Mammary epithelial cell (primary cell): ENCODE results near the gene ATOH8.

Source experiments
- EZH2 ChIP-seq: IDR thresholded peaks from 2 replicates; pipeline ENCODE4 v1.6.1; 2012; ENCODE audit warnings: low read length, inconsistent platforms, borderline replicate concordance
- TF ChIP-seq, protein P1 (sequence below), 2 donors: IDR thresholded peaks in 1 of 2; conservative IDR thresholded peaks in 1 of 2; 2 replicates each; pipeline ENCODE4 v1.5.1; 2011 to 2012; ENCODE audit warnings: inconsistent platforms in 2 of 2, low read length in 2 of 2, mild to moderate bottlenecking in 2 of 2, control low read depth in 1 of 2, low read depth in 1 of 2; ENCODE audit not compliant: insufficient read depth in 1 of 2; ENCODE audit errors: extremely low read depth in 1 of 2

DNA sequence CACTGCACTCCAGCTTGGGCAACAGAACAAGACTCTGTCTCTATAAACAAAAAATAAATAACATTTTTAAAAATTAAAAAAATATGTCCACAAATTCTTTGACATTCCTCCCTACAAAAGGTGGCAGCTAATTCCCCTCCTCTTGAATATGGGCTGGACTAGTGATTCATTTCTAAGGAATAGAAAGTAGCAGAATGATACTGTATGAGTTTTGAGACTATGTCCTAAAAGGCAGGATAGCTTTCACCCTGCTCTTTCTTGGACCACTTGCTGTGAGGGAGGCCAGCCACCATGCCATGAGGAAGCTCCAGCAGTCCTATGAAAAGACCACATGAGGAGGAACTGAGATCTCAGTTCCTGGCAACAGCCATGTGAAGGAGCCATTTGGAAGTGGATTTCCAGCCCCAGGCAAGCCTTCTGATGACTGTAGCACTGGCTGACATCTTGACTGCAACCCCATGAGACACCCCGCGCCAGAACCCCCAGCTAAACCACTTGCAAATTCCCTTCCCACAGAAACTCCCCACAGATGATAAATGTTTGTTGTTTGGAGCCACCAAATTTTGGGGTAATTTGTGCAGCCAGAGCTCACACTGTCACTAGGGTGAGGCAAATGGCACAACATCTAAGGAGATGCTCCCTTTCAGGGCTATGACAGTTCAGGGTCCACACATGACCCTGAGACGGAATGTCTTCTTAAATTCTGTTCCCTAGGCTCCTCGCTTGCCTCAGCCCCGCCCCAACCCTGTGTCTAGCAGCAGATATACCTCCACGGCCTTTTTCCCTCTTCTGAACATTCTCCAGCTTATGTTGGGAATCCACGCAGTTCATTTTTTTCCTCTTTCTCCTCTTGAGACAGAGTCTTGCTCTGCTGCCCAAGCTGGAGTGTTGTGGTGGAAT, 17.1 kb upstream of the ATOH8 start:
- TF ChIP-seq, protein P1, sequence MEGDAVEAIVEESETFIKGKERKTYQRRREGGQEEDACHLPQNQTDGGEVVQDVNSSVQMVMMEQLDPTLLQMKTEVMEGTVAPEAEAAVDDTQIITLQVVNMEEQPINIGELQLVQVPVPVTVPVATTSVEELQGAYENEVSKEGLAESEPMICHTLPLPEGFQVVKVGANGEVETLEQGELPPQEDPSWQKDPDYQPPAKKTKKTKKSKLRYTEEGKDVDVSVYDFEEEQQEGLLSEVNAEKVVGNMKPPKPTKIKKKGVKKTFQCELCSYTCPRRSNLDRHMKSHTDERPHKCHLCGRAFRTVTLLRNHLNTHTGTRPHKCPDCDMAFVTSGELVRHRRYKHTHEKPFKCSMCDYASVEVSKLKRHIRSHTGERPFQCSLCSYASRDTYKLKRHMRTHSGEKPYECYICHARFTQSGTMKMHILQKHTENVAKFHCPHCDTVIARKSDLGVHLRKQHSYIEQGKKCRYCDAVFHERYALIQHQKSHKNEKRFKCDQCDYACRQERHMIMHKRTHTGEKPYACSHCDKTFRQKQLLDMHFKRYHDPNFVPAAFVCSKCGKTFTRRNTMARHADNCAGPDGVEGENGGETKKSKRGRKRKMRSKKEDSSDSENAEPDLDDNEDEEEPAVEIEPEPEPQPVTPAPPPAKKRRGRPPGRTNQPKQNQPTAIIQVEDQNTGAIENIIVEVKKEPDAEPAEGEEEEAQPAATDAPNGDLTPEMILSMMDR (conservative IDR thresholded peaks at IDR 0.05 in 1 of 2, IDR thresholded peaks at IDR 0.05 in 1 of 2; ENCODE audit: extremely low read depth in 1 of 2, insufficient read depth in 1 of 2, low read depth in 1 of 2, low read length in 2 of 2) = no peak
- TF ChIP-seq EZH2 = no peak
